Activated T-helper 9 cell treated with anti-CD3 and anti-CD28 coated beads, Interleukin-2, amount 50 U/mL, for 16 hours (primary cell): ENCODE results near the gene DBR1.

Source experiments
- DNase-seq: peaks from one replicate; pipeline ENCODE4 v3.0.0-alpha.2; 2020; ENCODE audit warnings: low read depth

DBR1 gene

GRCh38 chr3:138118612-138119422, 55.9 kb downstream of the DBR1 start:
- peak; percentile 16 for DNase-seq

- DNase-seq = no peak
Measured at GRCh38 chr3:138114988-138115971, 59.4 kb downstream of the DBR1 start, which contains the start of gene DZIP1L. Gene DZIP1L (minus strand): TSS chr3:138115608. CDS start chr3:138103971, 11,637 bp downstream.

- no peak for DNase-seq
Measured at GRCh38 chr3:138114431-138114918, 60.2 kb downstream of the DBR1 start.

GRCh38 chr3:138113326-138113725, 61.4 kb downstream of the DBR1 start:
- no peak for DNase-seq

GRCh38 chr3:138112362-138112761, 62.4 kb downstream of the DBR1 start:
- DNase-seq = no peak
